Endothelial cell (in vitro differentiated cells): ENCODE measurements around the gene MPP7. TPM values are rescaled to one million over a fixed set of nuclear protein-coding genes. Genes with fewer than 3 reads are reported as not detected.

ENCODE experiments used
- DNase-seq: peaks from one replicate; pipeline ENCODE4 v3.0.0; 2021; ENCODE audit warnings: low spot score
- H3K27ac Mint-ChIP-seq: one replicate; pipeline ENCODE4 v1.8.0; 2021; ENCODE audit warnings: mixed read lengths, inconsistent platforms; ENCODE audit not compliant: unreplicated experiment
- H3K27me3 Mint-ChIP-seq: one replicate; pipeline ENCODE4 v1.8.0; 2021; ENCODE audit warnings: mild to moderate bottlenecking, moderate library complexity, mixed read lengths, inconsistent platforms; ENCODE audit not compliant: unreplicated experiment
- H3K36me3 Mint-ChIP-seq: one replicate; pipeline ENCODE4 v1.8.0; 2021; ENCODE audit warnings: mild to moderate bottlenecking, low read depth, mixed read lengths, inconsistent platforms; ENCODE audit not compliant: unreplicated experiment
- H3K4me1 Mint-ChIP-seq: one replicate; pipeline ENCODE4 v1.8.0; 2021; ENCODE audit warnings: mild to moderate bottlenecking, mixed read lengths, inconsistent platforms; ENCODE audit not compliant: unreplicated experiment
- H3K4me3 Mint-ChIP-seq: one replicate; pipeline ENCODE4 v1.8.0; 2021; ENCODE audit warnings: mild to moderate bottlenecking, mixed read lengths, inconsistent platforms; ENCODE audit not compliant: unreplicated experiment
- H3K9me3 Mint-ChIP-seq: one replicate; pipeline ENCODE4 v1.8.0; 2021; ENCODE audit warnings: mixed read lengths, inconsistent platforms; ENCODE audit not compliant: unreplicated experiment
- total RNA-seq: library from RNA; stranded (reverse); fragmentation: NEBNext Ultra II Directional; extraction: Animal tissue kit (Norgen Biotek cat#: 25700); gene quantifications from one replicate; pipeline ENCODE4 v1.2.1, GENCODE V29; 2021; ENCODE audit not compliant: unreplicated experiment
- TF ChIP-seq, protein P1 (sequence below): fragments of 200-600 bp; sonication (generic); IDR thresholded peaks from one replicate; pipeline ENCODE4 v1.5.0; 2021; ENCODE audit warnings: antibody characterized with exemption; ENCODE audit not compliant: unreplicated experiment

The MPP7 gene
- total RNA-seq, 1 donor from 2014 or later, result 1.4 TPM

DNA sequence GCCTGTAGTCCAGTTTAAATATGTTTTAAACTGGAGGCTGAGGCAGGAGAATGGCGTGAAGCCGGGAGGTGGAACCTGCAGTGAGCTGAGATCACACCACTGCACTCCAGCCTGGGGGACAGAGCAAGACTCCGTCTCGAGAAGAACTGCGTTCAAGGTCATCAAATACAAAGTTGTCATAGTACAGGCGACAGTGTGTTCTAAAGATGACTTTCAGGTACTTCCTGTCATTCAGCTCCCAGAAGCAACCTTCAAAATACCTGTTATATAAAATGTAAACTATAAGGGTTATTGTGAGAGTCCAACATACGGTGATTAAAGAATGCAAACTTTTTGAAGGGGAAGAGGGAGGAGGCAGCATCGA is 8.7 kb downstream of the MPP7 start:
- Mint-ChIP-seq H3K4me3 (no peak overlapping the region), H3K4me1 (peaks cover 7% of the 10 kb centered on the region), H3K27me3 (no peaks in the 10 kb centered on the region), H3K27ac (no peak overlapping the region), H3K36me3 (no peaks in the 10 kb centered on the region), H3K9me3 (no peaks in the 10 kb centered on the region)
- DNase-seq, result no peak
- TF ChIP-seq, protein P1, sequence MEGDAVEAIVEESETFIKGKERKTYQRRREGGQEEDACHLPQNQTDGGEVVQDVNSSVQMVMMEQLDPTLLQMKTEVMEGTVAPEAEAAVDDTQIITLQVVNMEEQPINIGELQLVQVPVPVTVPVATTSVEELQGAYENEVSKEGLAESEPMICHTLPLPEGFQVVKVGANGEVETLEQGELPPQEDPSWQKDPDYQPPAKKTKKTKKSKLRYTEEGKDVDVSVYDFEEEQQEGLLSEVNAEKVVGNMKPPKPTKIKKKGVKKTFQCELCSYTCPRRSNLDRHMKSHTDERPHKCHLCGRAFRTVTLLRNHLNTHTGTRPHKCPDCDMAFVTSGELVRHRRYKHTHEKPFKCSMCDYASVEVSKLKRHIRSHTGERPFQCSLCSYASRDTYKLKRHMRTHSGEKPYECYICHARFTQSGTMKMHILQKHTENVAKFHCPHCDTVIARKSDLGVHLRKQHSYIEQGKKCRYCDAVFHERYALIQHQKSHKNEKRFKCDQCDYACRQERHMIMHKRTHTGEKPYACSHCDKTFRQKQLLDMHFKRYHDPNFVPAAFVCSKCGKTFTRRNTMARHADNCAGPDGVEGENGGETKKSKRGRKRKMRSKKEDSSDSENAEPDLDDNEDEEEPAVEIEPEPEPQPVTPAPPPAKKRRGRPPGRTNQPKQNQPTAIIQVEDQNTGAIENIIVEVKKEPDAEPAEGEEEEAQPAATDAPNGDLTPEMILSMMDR, result no peak

DNA sequence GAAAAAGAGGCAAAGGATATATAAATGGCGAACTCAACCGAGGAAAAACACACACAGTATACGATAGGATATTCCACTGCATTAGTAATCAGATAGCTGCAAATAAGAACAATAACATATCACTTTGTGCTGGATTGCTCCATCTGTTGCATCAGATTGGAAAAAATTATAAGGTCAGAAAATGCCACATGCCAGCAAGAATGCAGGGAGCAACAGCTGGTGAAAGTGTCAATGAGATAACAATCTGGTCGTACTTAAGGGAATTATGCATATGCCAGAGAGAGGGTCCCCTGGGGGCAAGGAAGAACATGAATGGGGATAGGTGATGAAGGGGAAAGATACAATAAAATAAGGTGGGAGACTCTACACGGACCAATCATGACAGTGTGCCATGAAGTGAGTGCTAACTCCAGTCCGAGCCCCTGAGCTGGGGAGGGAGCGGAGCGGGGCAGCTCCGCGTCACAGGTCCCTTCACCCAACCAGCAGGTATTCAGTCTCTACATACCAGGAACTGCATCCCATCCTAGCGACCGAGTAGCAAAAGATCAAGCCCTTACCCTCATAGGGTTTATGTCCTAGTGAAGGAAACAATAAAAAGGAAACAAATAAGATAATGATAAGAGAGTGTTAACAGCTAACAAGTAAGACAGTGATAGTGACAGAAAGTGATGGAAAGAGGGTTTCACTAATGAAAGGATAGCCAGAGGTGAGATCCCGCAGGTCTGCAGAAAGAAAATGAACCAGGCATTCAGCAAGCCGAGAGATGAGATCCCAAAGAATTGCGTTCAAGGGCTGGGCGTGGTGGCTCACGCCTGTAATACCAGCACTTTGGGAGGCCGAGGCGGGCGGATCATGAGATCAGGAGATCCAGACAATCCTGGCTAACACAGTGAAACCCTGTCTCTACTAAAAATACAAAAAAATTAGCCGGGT is 9.4 kb downstream of the MPP7 start:
- Mint-ChIP-seq H3K27me3 (no peaks in the 10 kb centered on the region), H3K27ac (no peak overlapping the region), H3K4me3 (no peak overlapping the region), H3K9me3 (no peaks in the 10 kb centered on the region), H3K36me3 (no peaks in the 10 kb centered on the region), H3K4me1 (peaks cover 7% of the 10 kb centered on the region)
- TF ChIP-seq, protein P1, result no peak
- no peak for DNase-seq

DNA sequence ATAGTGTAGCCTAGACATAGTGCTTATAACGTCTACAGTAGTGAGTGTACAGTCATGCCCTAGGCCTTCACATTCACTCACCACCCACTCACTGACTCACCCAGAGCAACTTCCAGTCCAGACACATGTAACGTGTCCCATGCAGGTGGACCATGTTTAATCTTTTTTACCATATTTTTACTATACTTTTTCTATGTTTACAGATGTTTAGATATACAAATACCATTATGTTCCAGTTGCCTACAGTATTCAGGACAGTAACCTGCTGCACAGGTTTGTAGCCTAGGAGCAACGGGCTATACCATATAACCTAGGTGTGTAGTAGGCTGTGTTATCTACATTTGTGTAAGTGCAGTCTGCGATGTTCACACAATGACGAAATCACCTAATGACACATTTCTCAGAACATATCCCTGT is 11.0 kb downstream of the MPP7 start:
- no peak for DNase-seq
- Mint-ChIP-seq H3K9me3 (no peaks in the 10 kb centered on the region), H3K27ac (no peak overlapping the region), H3K27me3 (no peaks in the 10 kb centered on the region), H3K36me3 (no peaks in the 10 kb centered on the region), H3K4me1 (peaks cover 7% of the 10 kb centered on the region), H3K4me3 (no peak overlapping the region)
- TF ChIP-seq, protein P1, result no peak

DNA sequence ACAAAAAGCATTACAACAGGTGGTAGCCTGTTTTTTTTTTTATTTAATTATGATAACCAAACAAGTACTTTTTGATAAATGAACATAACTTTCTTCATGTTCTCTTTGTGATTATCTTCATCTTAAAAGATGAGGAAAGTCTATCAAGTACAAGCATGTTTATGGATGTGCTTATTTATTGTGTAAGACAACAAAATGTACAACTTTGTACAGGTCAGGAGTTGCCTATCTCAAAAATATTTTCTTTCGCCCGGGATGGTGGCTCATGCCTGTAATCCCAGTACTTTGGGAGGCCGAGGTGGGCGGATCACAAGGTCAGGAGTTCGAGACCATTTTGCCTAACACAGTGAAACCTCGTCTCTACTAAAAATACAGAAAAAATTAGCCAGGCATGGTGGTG is 17.0 kb downstream of the MPP7 start:
- no peak overlapping the region for H3K4me3 Mint-ChIP-seq
- no peak overlapping the region for H3K27ac Mint-ChIP-seq
- no peaks in the 10 kb centered on the region for H3K27me3 Mint-ChIP-seq
- H3K36me3 Mint-ChIP-seq, result no peaks in the 10 kb centered on the region
- TF ChIP-seq, protein P1, result no peak
- DNase-seq, result no peak
- no peaks in the 10 kb centered on the region for H3K9me3 Mint-ChIP-seq
- peaks cover 23% of the 10 kb centered on the region for H3K4me1 Mint-ChIP-seq

DNA sequence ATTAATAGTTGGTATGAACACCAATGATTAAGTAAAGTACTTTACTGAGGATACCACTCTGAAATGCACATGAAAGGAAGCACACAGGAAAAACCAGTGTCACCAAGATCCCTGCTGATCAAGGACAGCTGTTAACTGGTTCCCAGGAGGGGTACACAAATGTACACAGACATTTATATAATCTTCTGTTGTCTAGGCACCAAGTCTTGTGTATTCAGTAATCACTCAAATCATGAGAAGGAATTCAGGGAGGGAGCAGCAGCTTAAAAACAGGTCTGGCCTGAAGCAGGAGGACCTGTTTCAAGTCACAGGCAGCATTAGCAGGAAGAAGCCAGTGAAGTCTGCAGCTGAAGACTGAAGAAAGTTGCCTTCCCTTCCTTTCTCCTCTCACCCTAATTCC is 18.7 kb downstream of the MPP7 start:
- H3K36me3 Mint-ChIP-seq, result no peaks in the 10 kb centered on the region
- no peak overlapping the region for H3K27ac Mint-ChIP-seq
- no peaks in the 10 kb centered on the region for H3K9me3 Mint-ChIP-seq
- DNase-seq, result no peak
- H3K4me3 Mint-ChIP-seq, result no peak overlapping the region
- H3K4me1 Mint-ChIP-seq, result peaks cover 21% of the 10 kb centered on the region
- TF ChIP-seq, protein P1, result no peak
- H3K27me3 Mint-ChIP-seq, result no peaks in the 10 kb centered on the region
